ENCODE data around the gene IL10RB. TPM values are rescaled to one million over a fixed set of nuclear protein-coding genes. Genes with fewer than 3 reads are reported as not detected.
"Not testable (repeated sequence)": the region's sequence is repeated elsewhere in the genome, so short reads cannot be mapped to it uniquely, and the experiment has no call there.

The IL10RB gene
- total RNA-seq, 6 experiments from 2014 or later, result 10.5 to 24.2 (median 20.3) TPM

DNA sequence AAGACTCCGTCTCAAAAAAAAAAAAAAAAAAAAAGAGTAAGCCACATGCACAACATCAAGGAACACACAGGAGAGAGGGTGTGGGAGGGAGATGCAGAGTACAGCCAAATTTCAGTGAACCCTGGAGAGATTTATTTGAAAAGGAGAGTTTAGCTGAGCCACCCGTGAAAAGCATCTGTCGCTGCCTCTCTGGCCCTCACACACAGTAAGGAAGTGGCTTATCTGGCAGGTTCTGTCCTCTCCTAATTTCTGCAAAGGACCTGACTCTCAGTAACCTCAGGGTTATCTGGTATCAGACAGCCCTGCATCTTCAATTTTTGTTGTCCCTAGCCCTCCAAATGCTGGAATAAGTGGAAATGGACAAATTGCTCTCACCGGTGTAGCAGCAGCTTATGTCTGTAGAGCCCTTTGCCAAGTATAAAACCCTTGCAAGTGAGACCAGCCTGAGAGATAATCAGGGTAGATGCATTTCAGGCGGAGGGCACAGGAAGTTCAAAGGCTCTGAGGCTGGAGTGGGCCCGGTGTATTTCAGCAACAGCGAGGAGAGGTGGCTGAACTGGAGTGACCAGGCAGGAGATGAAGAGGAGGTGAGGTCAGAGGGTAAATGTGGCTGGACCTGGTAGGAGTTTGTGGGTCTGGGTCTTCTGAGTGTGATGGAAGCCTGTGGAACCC lies 16.7 kb upstream of the IL10RB start:
- 75% methylated on average over 7 of the region's 7 CpGs for WGBS (ENCODE audit: insufficient coverage, low coverage, low lambda C conversion rate, missing lambda C conversion rate)
- no peak for DNase-seq
- peaks cover 16 to 79% (median 38%) of the 10 kb centered on the region in 4 donors for H3K36me3 ChIP-seq

GRCh38 chr21:33251119-33251518 lies 15.0 kb upstream of the IL10RB start:
- Histone ChIP-seq H3K27me3 (no peaks in the 10 kb centered on the region), H3K4me1 (peaks cover 0 to 3% (median 0%) of the 10 kb centered on the region in 4 donors), H3K36me3 (peaks cover 16 to 93% (median 50%) of the 10 kb centered on the region in 4 donors), H3K27ac (no peak overlapping the region), H3K9me3 (no peaks in the 10 kb centered on the region), H3K4me3 (no peak overlapping the region)
- WGBS (ENCODE audit: insufficient coverage, low coverage, low lambda C conversion rate, missing lambda C conversion rate), result 78% methylated on average over 2 of the region's 2 CpGs
- TF ChIP-seq CTCF (IDR thresholded peaks at IDR 0.05), result no peak
- intact Hi-C loops (cut with DNase I), result no loop called here
- DNase-seq, result no peak
- ATAC-seq, result no peak

More for the DNA sequence above, 16.7 kb upstream of the IL10RB start:
- Histone ChIP-seq H3K4me1 (peaks cover 0 to 18% (median 7%) of the 10 kb centered on the region in 4 donors), H3K27ac (no peak overlapping the region), H3K9me3 (no peaks in the 10 kb centered on the region), H3K27me3 (no peaks in the 10 kb centered on the region), H3K4me3 (no peak overlapping the region)
- intact Hi-C loops (cut with DNase I), result no loop called here
- ATAC-seq, result no peak
- no peak for TF ChIP-seq CTCF (IDR thresholded peaks at IDR 0.05)
- no peak for TF ChIP-seq POLR2A (IDR thresholded peaks at IDR 0.05)

- intact Hi-C loops (cut with DNase I); H3K9me3 ChIP-seq; H3K4me1 ChIP-seq; H3K4me3 ChIP-seq; DNase-seq; ATAC-seq; H3K27me3 ChIP-seq; H3K27ac ChIP-seq: not testable (repeated sequence)
- peaks cover 10 to 93% (median 39%) of the 10 kb centered on the region in 4 donors for H3K36me3 ChIP-seq
- WGBS (ENCODE audit: insufficient coverage, low coverage, low lambda C conversion rate, missing lambda C conversion rate), result 98% methylated on average over 6 of the region's 6 CpGs
Observed at GRCh38 chr21:33253382-33253781, 12.8 kb upstream of the IL10RB start.

DNA sequence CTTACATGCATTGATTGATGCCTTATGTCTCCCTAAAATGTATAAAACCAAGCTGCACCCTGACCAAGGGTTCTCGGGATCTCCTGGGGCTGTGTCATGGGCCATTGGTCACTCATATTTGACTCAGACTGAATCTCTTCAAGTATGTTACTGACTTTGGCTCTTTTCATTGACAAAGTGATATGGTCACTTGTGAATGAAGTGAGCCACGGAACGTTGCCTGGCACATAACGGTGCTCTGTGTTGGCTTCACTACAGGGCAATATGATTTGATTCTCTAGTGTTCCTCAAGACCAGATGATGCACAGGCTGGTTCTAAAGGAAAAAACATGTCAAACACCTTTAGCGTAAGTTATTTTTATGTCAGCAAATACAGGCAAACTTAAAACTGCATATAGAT lies 11.4 kb upstream of the IL10RB start:
- no peaks in the 10 kb centered on the region for H3K27me3 ChIP-seq
- TF ChIP-seq CTCF (IDR thresholded peaks at IDR 0.05) (no peak), POLR2A (IDR thresholded peaks at IDR 0.05) (no peak)
- WGBS (ENCODE audit: insufficient coverage, low coverage, low lambda C conversion rate, missing lambda C conversion rate), result 90% methylated on average over 5 of the region's 5 CpGs
- intact Hi-C loops (cut with DNase I), result no loop called here
- H3K9me3 ChIP-seq, result no peaks in the 10 kb centered on the region
- peaks cover 0 to 5% (median 2%) of the 10 kb centered on the region in 4 donors for H3K4me1 ChIP-seq
- H3K36me3 ChIP-seq, result peaks cover 4 to 86% (median 34%) of the 10 kb centered on the region in 4 donors
- ATAC-seq, result no peak
- no peak for DNase-seq
- H3K27ac ChIP-seq, result no peak overlapping the region
- no peak overlapping the region for H3K4me3 ChIP-seq

DNA sequence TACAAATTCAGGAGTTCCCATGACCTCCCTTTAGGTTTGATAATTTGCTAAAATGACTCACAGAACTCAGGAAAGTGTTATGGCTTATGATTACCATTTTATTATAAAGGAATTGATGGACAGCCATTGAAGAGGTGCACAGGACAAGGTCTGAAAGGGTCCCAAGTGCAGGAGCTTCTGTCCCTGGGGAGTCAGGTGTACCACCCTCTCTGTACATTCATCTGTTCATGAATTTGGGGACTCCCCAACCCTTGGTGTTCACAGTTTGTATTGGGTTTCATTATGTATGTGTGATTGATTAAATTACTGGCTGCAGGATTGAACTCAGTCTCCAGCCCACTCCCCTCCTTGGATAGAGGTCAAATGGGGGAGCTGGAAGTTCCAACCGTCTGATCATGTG lies 10.8 kb upstream of the IL10RB start:
- no peaks in the 10 kb centered on the region for H3K27me3 ChIP-seq
- TF ChIP-seq POLR2A (IDR thresholded peaks at IDR 0.05) (no peak), CTCF (IDR thresholded peaks at IDR 0.05) (no peak)
- DNase-seq (no peak), ATAC-seq (no peak)
- peaks cover 2 to 80% (median 33%) of the 10 kb centered on the region in 4 donors for H3K36me3 ChIP-seq
- WGBS (ENCODE audit: insufficient coverage, low coverage, low lambda C conversion rate, missing lambda C conversion rate), result 40% methylated on average over 1 of the region's 1 CpG
- H3K27ac ChIP-seq, result no peak overlapping the region
- intact Hi-C loops (cut with DNase I), result no loop called here
- no peaks in the 10 kb centered on the region for H3K9me3 ChIP-seq
- peaks cover 0 to 11% (median 3%) of the 10 kb centered on the region in 4 donors for H3K4me1 ChIP-seq
- no peak overlapping the region for H3K4me3 ChIP-seq

Measured in right lobe of liver (tissue), 6 donors.